ENCODE results near the gene CCRL2. TPM values are rescaled to one million over a fixed set of nuclear protein-coding genes. Genes with fewer than 3 reads are reported as not detected.
"Not testable (repeated sequence)": the region's sequence is repeated elsewhere in the genome, so short reads cannot be mapped to it uniquely, and the experiment has no call there.

CCRL2 gene
- total and polyA plus RNA-seq, 4 donors, result 0.59 to 5.1 (median 2.4) TPM

DNA sequence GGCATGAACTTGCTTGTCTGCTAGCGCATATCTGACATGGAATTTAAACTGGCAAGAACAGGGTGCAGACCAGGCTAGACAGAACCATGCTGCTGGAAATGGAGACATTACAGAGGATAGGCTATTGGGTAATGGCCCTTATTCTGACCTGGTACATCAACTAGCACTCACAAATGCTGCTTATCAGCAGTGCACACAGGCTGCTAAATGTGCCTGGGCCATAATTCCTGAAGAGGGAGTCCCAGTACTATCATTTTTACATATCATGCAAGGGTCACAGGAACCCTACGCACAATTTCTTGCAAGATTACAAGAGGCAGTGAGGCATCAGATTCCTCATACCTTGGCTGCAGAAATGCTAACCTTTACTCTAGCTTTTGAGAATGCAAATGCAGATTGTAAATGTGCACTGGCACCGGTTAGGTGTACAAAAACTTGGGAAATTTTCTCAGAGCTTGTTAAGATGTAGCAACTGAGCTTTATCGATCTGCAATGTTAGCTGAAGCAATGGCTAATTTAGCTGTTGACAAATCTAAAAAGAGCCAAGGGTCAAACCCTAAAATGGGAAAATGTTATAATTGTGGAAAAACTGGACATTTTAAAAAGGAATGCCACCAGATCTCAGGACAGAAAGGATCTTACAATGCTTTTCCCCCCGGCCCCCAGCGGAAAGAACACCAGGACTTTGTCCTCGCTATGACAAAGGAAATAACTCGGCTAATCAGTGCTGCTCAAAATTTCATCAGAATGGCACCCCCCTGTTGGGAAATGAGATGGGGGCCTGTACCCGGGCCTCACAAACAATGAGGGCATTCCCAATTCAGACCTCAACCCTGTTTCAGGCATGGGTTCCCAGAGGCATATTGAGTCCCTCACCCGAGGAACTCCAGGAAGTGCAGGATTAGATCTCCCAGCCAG is 21.1 kb downstream of the CCRL2 start:
- Histone ChIP-seq H3K36me3 (ENCODE audit: control insufficient read depth in 1 of 2, insufficient read depth in 2 of 2, low read length in 1 of 2) (no peaks in the 10 kb centered on the region), H3K27ac (ENCODE audit: low read depth in 1 of 2, low read length in 2 of 2) (no peak overlapping the region), H3K27me3 (ENCODE audit: control insufficient read depth in 1 of 2, insufficient read depth in 2 of 2, low read length in 1 of 2) (no peaks in the 10 kb centered on the region), H3K9me3 (ENCODE audit: control insufficient read depth, low read length) (no peaks in the 10 kb centered on the region), H3K4me3 (ENCODE audit: low read length in 2 of 2) (no peak overlapping the region), H3K4me1 (ENCODE audit: control insufficient read depth in 1 of 2, insufficient read depth in 2 of 2, low read length in 2 of 2) (no peaks in the 10 kb centered on the region)
- no peak for ATAC-seq (ENCODE audit: low FRiP score)
- DNase-seq, result no peak
- 80 to 81% methylated on average over 10 of the region's 10 CpGs for WGBS, 2 donors
- intact Hi-C loops (cut with DNase I), result no loop called here

DNA sequence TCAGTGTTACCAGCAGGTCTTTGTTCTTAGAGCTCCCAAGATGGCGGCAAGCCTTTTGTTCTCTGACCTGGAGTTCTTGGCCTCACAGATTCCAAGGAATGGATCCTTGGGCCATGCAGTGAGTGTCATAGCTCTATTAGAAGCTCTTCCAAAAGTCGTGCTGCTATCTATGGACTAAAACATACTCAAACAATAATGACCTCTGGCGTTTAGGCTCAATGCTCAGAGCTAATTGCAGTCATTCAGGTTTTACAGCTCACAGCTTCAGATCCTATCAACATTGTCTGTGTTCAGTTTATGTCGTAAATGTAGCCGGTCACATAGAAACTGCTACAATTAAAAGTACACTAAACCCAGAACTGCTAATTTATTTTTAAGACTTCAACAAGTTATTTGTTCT is 22.2 kb downstream of the CCRL2 start:
- 86 to 88% methylated on average over 5 of the region's 5 CpGs for WGBS, 2 donors
- no peak overlapping the region for H3K4me3 ChIP-seq (ENCODE audit: low read length in 2 of 2)
- ATAC-seq (ENCODE audit: low FRiP score) (no peak), DNase-seq (no peak)
- no peak overlapping the region for H3K27ac ChIP-seq (ENCODE audit: low read depth in 1 of 2, low read length in 2 of 2)
- H3K4me1 ChIP-seq (ENCODE audit: control insufficient read depth in 1 of 2, insufficient read depth in 2 of 2, low read length in 2 of 2), result no peaks in the 10 kb centered on the region
- no peaks in the 10 kb centered on the region for H3K36me3 ChIP-seq (ENCODE audit: control insufficient read depth in 1 of 2, insufficient read depth in 2 of 2, low read length in 1 of 2)
- H3K9me3 ChIP-seq (ENCODE audit: control insufficient read depth, low read length), result no peaks in the 10 kb centered on the region
- intact Hi-C loops (cut with DNase I), result no loop called here
- H3K27me3 ChIP-seq (ENCODE audit: control insufficient read depth in 1 of 2, insufficient read depth in 2 of 2, low read length in 1 of 2), result no peaks in the 10 kb centered on the region

DNA sequence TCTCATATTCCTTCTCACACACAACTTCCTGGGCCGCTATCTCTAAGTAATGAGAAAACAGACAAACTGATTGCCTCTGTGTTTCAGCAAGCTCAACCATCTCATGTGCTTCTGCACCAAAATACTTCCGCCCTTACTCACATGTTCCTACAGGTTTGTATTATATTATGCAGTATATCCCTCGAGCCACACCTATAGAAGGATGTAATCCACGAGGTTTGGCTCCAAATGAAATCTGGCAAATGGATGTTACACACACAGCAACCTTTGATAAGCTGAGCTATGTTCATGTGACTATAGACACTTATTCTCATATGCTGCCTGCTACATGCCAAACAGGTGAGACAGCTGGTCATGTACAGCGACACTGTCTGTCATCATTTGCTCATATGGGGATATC is 22.6 kb downstream of the CCRL2 start:
- no peak overlapping the region for H3K27ac ChIP-seq (ENCODE audit: low read depth in 1 of 2, low read length in 2 of 2)
- DNase-seq (no peak), ATAC-seq (ENCODE audit: low FRiP score) (no peak)
- intact Hi-C loops (cut with DNase I), result no loop called here
- no peaks in the 10 kb centered on the region for H3K36me3 ChIP-seq (ENCODE audit: control insufficient read depth in 1 of 2, insufficient read depth in 2 of 2, low read length in 1 of 2)
- no peak overlapping the region for H3K4me3 ChIP-seq (ENCODE audit: low read length in 2 of 2)
- no peaks in the 10 kb centered on the region for H3K27me3 ChIP-seq (ENCODE audit: control insufficient read depth in 1 of 2, insufficient read depth in 2 of 2, low read length in 1 of 2)
- H3K9me3 ChIP-seq (ENCODE audit: control insufficient read depth, low read length), result no peaks in the 10 kb centered on the region
- WGBS, 2 donors, result 79 to 93% methylated on average over 5 of the region's 5 CpGs
- no peaks in the 10 kb centered on the region for H3K4me1 ChIP-seq (ENCODE audit: control insufficient read depth in 1 of 2, insufficient read depth in 2 of 2, low read length in 2 of 2)

DNA sequence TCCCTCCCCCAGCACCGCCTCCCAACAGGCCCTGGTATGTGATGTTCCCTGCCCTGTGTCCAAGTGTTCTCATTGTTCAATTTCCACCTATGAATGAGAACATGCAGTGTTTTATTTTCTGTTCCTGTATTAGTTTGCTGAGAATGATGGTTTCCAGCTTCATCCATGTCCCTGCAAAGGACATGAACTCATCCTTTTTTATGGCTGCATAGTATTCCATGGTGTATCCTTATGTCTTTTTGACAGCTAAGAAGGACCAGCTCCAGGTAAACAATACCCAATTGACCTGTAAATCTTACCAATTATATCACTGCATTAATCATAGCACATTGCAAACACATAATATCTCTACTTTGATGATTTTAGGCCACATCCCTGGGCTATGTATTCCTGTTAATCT is 23.8 kb downstream of the CCRL2 start:
- ATAC-seq (ENCODE audit: low FRiP score), result not testable (repeated sequence)
- WGBS, 2 donors, result 81 to 95% methylated on average over 1 of the region's 1 CpG

DNA sequence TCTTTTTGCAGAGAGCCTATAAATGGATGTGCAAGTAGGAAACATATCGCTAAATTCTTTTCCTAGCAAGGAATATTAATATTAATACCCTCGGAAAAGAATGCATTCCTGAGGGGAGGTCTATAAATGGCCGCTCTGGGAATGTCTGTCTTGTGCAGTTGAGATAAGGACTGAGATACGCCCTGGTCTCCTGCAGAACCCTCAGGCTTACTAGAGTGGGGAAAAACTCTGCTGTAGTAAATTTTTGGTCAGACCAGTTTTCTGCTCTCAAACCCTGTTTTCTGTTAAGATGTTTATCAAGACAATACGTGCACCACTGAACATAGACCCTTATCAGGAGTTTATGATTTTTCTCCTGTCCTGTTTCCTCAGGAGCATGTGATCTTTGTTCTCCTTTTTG is 24.8 kb downstream of the CCRL2 start:
- ATAC-seq (ENCODE audit: low FRiP score); H3K27me3 ChIP-seq (ENCODE audit: control insufficient read depth in 1 of 2, insufficient read depth in 2 of 2, low read length in 1 of 2); DNase-seq; H3K9me3 ChIP-seq (ENCODE audit: control insufficient read depth, low read length); H3K4me1 ChIP-seq (ENCODE audit: control insufficient read depth in 1 of 2, insufficient read depth in 2 of 2, low read length in 2 of 2); intact Hi-C loops (cut with DNase I); H3K4me3 ChIP-seq (ENCODE audit: low read length in 2 of 2); H3K36me3 ChIP-seq (ENCODE audit: control insufficient read depth in 1 of 2, insufficient read depth in 2 of 2, low read length in 1 of 2); H3K27ac ChIP-seq (ENCODE audit: low read depth in 1 of 2, low read length in 2 of 2): not testable (repeated sequence)
- WGBS, 2 donors, result 51 to 58% methylated on average over 5 of the region's 5 CpGs

More for the DNA sequence above, 23.8 kb downstream of the CCRL2 start:
- intact Hi-C loops (cut with DNase I); H3K9me3 ChIP-seq (ENCODE audit: control insufficient read depth, low read length); H3K4me3 ChIP-seq (ENCODE audit: low read length in 2 of 2); H3K27me3 ChIP-seq (ENCODE audit: control insufficient read depth in 1 of 2, insufficient read depth in 2 of 2, low read length in 1 of 2); H3K27ac ChIP-seq (ENCODE audit: low read depth in 1 of 2, low read length in 2 of 2); DNase-seq; H3K36me3 ChIP-seq (ENCODE audit: control insufficient read depth in 1 of 2, insufficient read depth in 2 of 2, low read length in 1 of 2); H3K4me1 ChIP-seq (ENCODE audit: control insufficient read depth in 1 of 2, insufficient read depth in 2 of 2, low read length in 2 of 2): not testable (repeated sequence)

DNA sequence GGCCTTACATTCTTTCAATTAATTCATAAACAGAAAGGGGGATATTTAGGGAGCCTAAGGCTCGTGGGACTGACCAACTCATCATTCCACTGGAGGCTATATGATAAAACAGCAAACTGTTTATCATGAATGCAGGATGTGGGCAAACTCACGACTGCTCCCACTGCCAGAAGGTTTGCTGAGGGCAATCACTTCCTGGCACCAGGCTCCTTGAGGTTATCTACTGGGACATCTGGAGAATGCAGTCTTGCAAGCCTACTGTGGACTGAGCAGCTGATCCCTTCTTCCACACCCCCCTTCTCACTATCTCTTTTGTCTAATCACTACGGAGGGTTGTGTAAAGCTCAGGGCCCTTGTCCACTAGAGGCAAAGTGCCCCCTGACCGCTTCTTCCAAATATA is 26.1 kb downstream of the CCRL2 start:
- H3K4me1 ChIP-seq (ENCODE audit: control insufficient read depth in 1 of 2, insufficient read depth in 2 of 2, low read length in 2 of 2); ATAC-seq (ENCODE audit: low FRiP score); H3K27ac ChIP-seq (ENCODE audit: low read depth in 1 of 2, low read length in 2 of 2); H3K9me3 ChIP-seq (ENCODE audit: control insufficient read depth, low read length); H3K27me3 ChIP-seq (ENCODE audit: control insufficient read depth in 1 of 2, insufficient read depth in 2 of 2, low read length in 1 of 2); DNase-seq; H3K4me3 ChIP-seq (ENCODE audit: low read length in 2 of 2); intact Hi-C loops (cut with DNase I); H3K36me3 ChIP-seq (ENCODE audit: control insufficient read depth in 1 of 2, insufficient read depth in 2 of 2, low read length in 1 of 2): not testable (repeated sequence)
- 78 to 81% methylated on average over 4 of the region's 4 CpGs for WGBS, 2 donors

DNA sequence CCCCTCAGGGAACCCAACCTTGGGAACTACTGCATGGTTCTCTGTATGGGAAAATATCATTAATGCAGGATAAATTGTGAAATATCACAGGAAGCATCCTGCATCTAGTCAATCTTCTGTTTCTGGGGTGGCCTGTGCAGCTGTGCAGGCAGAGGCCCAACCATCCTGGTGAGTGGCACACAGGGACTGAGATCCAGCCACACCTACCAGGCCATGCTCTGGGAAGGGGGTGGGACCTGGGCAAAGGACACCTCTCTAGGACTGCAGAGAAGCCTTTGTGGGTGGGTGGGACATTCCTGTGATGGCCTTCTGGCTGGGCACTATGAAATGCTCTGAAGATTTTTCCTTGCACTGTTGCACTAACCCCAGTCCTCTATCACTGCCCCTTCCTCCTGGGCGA is 26.8 kb downstream of the CCRL2 start:
- ATAC-seq (ENCODE audit: low FRiP score) (no peak), DNase-seq (no peak)
- no peaks in the 10 kb centered on the region for H3K4me1 ChIP-seq (ENCODE audit: control insufficient read depth in 1 of 2, insufficient read depth in 2 of 2, low read length in 2 of 2)
- H3K27me3 ChIP-seq (ENCODE audit: control insufficient read depth in 1 of 2, insufficient read depth in 2 of 2, low read length in 1 of 2), result no peaks in the 10 kb centered on the region
- 88 to 89% methylated on average over 1 of the region's 1 CpG for WGBS, 2 donors
- H3K9me3 ChIP-seq (ENCODE audit: control insufficient read depth, low read length), result no peaks in the 10 kb centered on the region
- no peak overlapping the region for H3K4me3 ChIP-seq (ENCODE audit: low read length in 2 of 2)
- no peaks in the 10 kb centered on the region for H3K36me3 ChIP-seq (ENCODE audit: control insufficient read depth in 1 of 2, insufficient read depth in 2 of 2, low read length in 1 of 2)
- intact Hi-C loops (cut with DNase I), result no loop called here
- H3K27ac ChIP-seq (ENCODE audit: low read depth in 1 of 2, low read length in 2 of 2), result no peak overlapping the region

DNA sequence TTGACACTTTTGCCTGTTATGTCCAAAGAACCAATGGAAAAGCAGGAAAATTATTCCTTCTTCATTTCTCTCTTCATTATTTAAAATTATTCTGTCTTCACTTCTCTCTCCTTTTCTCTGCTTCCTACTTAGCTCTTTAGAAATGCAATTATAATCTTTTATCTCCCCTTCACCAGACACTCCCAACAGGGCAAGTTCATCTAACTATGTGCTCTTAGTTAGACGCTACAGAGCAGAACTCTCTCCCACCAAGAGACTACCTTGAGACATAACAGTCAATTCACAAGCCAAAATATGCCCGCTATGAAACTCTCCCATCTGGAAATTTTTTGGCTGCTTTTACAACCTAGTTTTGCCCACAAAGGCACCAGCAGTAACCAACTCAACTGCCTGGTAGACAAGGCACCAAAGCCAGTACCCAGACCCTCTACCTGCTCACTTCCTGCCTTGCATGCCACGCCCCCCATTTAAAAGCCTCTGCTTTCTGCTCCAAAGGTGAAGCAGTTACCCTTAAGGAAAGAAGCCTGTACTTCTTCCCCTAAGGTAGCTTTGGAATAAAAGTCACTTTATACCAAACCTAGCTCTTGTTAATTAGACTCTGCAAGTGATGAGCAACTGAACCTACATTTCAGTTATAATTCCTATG is 28.1 kb downstream of the CCRL2 start:
- 86 to 87% methylated on average over 3 of the region's 3 CpGs for WGBS, 2 donors
- no peaks in the 10 kb centered on the region for H3K36me3 ChIP-seq (ENCODE audit: control insufficient read depth in 1 of 2, insufficient read depth in 2 of 2, low read length in 1 of 2)
- intact Hi-C loops (cut with DNase I), result no loop called here

DNA sequence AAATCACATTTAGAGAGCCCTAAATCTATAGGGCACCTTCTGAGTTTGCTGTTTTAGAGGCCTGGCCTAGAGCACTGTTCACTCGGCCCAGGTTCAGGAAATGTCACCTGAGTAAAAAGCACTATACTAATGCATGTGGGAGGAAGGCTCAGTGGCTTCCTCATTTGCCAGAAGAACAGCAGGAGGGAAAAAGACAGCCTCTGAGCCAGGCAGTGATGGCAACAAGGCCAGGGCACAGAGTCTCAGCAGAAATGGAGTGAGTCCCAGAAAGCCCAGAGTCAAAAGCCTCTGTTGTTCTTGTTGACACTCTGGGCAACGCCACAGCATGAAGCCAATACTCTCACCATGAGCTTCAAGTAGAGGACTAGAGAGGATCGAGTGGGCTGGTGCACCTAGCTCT is 31.8 kb downstream of the CCRL2 start:
- Histone ChIP-seq H3K27me3 (ENCODE audit: control insufficient read depth in 1 of 2, insufficient read depth in 2 of 2, low read length in 1 of 2) (no peaks in the 10 kb centered on the region), H3K4me1 (ENCODE audit: control insufficient read depth in 1 of 2, insufficient read depth in 2 of 2, low read length in 2 of 2) (no peaks in the 10 kb centered on the region), H3K9me3 (ENCODE audit: control insufficient read depth, low read length) (no peaks in the 10 kb centered on the region), H3K36me3 (ENCODE audit: control insufficient read depth in 1 of 2, insufficient read depth in 2 of 2, low read length in 1 of 2) (no peaks in the 10 kb centered on the region), H3K4me3 (ENCODE audit: low read length in 2 of 2) (no peak overlapping the region), H3K27ac (ENCODE audit: low read depth in 1 of 2, low read length in 2 of 2) (no peak overlapping the region)
- DNase-seq, result no peak
- 53 to 54% methylated on average over 3 of the region's 3 CpGs for WGBS, 2 donors
- no peak for ATAC-seq (ENCODE audit: low FRiP score)
- intact Hi-C loops (cut with DNase I), result no loop called here

More for the DNA sequence above, 28.1 kb downstream of the CCRL2 start:
- no peak overlapping the region for H3K27ac ChIP-seq (ENCODE audit: low read depth in 1 of 2, low read length in 2 of 2)
- no peaks in the 10 kb centered on the region for H3K27me3 ChIP-seq (ENCODE audit: control insufficient read depth in 1 of 2, insufficient read depth in 2 of 2, low read length in 1 of 2)
- ATAC-seq (ENCODE audit: low FRiP score) (no peak), DNase-seq (no peak)
- no peak overlapping the region for H3K4me3 ChIP-seq (ENCODE audit: low read length in 2 of 2)
- no peaks in the 10 kb centered on the region for H3K9me3 ChIP-seq (ENCODE audit: control insufficient read depth, low read length)
- no peaks in the 10 kb centered on the region for H3K4me1 ChIP-seq (ENCODE audit: control insufficient read depth in 1 of 2, insufficient read depth in 2 of 2, low read length in 2 of 2)
